Endothelial cell of umbilical vein (primary cell): ENCODE measurements around the gene CC2D1A. TPM values are rescaled to one million over a fixed set of nuclear protein-coding genes. Genes with fewer than 3 reads are reported as not detected.

Source experiments
- BruUV-seq: library from RNA; stranded (reverse); fragments of 400-500 nt; replicated peaks from 2 replicates; lab custom pipeline; 2021; lab: Mats Ljungman, UMichigan
- CTCF ChIA-PET: fragments of 300-600, 350-600 bp; sonication (Branson Sonifier 250); formaldehyde crosslinking; loops from one replicate; lab custom pipeline; 2021; ENCODE audit warnings: antibody characterized with exemption, inconsistent platforms; lab: Charles Lee
- POLR2A ChIA-PET: fragments of 300-600, 350-600 bp; sonication (Branson Sonifier 250); formaldehyde crosslinking; loops from one replicate; lab custom pipeline; 2021; ENCODE audit warnings: antibody characterized with exemption, inconsistent platforms; lab: Charles Lee
- DNase-seq: peaks from one replicate; pipeline ENCODE4 v3.0.0-alpha.2; 2011; ENCODE audit warnings: low read depth, low spot score
- FAIRE-seq: peaks from 2 replicates; lab custom pipeline; 2011; peaks lifted over from hg19 to GRCh38; lab: Jason Lieb, UNC
- H2AFZ ChIP-seq: 2 replicates; pipeline ENCODE4 v1.6.0; 2012; ENCODE audit warnings: low read depth, low read length, control low read depth, inconsistent platforms
- H3K27ac ChIP-seq: 2 replicates; pipeline ENCODE4 v1.5.1; 2011; ENCODE audit warnings: low read depth, mild to moderate bottlenecking, control low read depth, low read length, moderate library complexity; ENCODE audit not compliant: insufficient read depth
- H3K27me3 ChIP-seq, 2 experiments: 2 replicates each; pipeline versions ENCODE4 v1.6.0 to v1.6.1; 2011; ENCODE audit warnings: low read length in 2 of 2, mixed read lengths in 1 of 2; ENCODE audit not compliant: control insufficient read depth in 2 of 2, insufficient read depth in 2 of 2
- H3K36me3 ChIP-seq, 2 experiments: 2 replicates in 1 of 2; 3 replicates in 1 of 2; pipeline ENCODE4 v1.5.1; 2011; ENCODE audit warnings: low read length in 2 of 2, mild to moderate bottlenecking in 1 of 2, moderate library complexity in 1 of 2; ENCODE audit not compliant: control insufficient read depth in 2 of 2, insufficient read depth in 2 of 2; ENCODE audit errors: extremely low read depth in 1 of 2
- H3K4me1 ChIP-seq: 3 replicates; pipeline ENCODE4 v1.5.1; 2011; ENCODE audit warnings: mild to moderate bottlenecking, low read length; ENCODE audit not compliant: control insufficient read depth, insufficient read depth; ENCODE audit errors: extremely low read depth
- H3K4me2 ChIP-seq: 2 replicates; pipeline ENCODE4 v1.6.1; 2011; ENCODE audit warnings: low read length, control low read depth, mixed read lengths; ENCODE audit not compliant: insufficient read depth
- H3K4me3 ChIP-seq, 3 experiments: fragments of 200-600 bp in 1 of 3; sonication (generic), shearing (Covaris generic) in 1 of 3; replicated peaks in 1 of 3; 2 replicates each; pipeline ENCODE4 v1.5.1; 2011 to 2016; ENCODE audit warnings: control low read depth in 3 of 3, low read length in 3 of 3, mild to moderate bottlenecking in 2 of 3, inconsistent platforms in 1 of 3, low read depth in 1 of 3, moderate library complexity in 1 of 3; ENCODE audit not compliant: insufficient read depth in 1 of 3
- H3K79me2 ChIP-seq: 2 replicates; pipeline ENCODE4 v1.6.0; 2012; ENCODE audit warnings: low read length, inconsistent platforms; ENCODE audit not compliant: control insufficient read depth, insufficient read depth
- H3K9ac ChIP-seq: replicated peaks from 2 replicates; pipeline ENCODE3; 2011; ENCODE audit warnings: low read length, control low read depth; ENCODE audit not compliant: insufficient read depth; ENCODE audit errors: extremely low read depth
- H3K9me1 ChIP-seq: replicated peaks from 3 replicates; pipeline ENCODE4 v1.6.0; 2011; ENCODE audit warnings: mild to moderate bottlenecking, low read length; ENCODE audit not compliant: control insufficient read depth, insufficient read depth; ENCODE audit errors: extremely low read depth
- H3K9me3 ChIP-seq: replicated peaks from 2 replicates; pipeline ENCODE4 v1.5.1; 2012; ENCODE audit warnings: low read length, inconsistent platforms; ENCODE audit not compliant: control insufficient read depth, insufficient read depth
- H4K20me1 ChIP-seq: replicated peaks from 2 replicates; pipeline ENCODE3; 2011; ENCODE audit warnings: mild to moderate bottlenecking, low read length; ENCODE audit not compliant: control insufficient read depth, insufficient read depth; ENCODE audit errors: extremely low read depth
- EZH2 ChIP-seq: IDR thresholded peaks from 2 replicates; pipeline ENCODE4 v1.6.1; 2012; ENCODE audit warnings: borderline replicate concordance, low read depth, mild to moderate bottlenecking, moderate library complexity, low read length, inconsistent platforms; ENCODE audit not compliant: severe bottlenecking
- FOS ChIP-seq: IDR thresholded peaks from 2 replicates; pipeline ENCODE4 v1.6.1; 2011; ENCODE audit warnings: mild to moderate bottlenecking, low read length, moderate library complexity, borderline replicate concordance; ENCODE audit not compliant: insufficient read depth
- GATA2 ChIP-seq: IDR thresholded peaks from 2 replicates; pipeline ENCODE4 v1.7.0; 2011; ENCODE audit warnings: low read depth, mild to moderate bottlenecking, moderate library complexity, mixed read lengths, low read length; ENCODE audit not compliant: insufficient read length, insufficient read depth
- JUN ChIP-seq: IDR thresholded peaks from 2 replicates; pipeline ENCODE4 v1.6.1; 2011; ENCODE audit warnings: borderline replicate concordance, low read depth; ENCODE audit not compliant: insufficient read length, insufficient read depth
- MYC ChIP-seq: IDR thresholded peaks from one replicate; pipeline ENCODE4 v1.6.1; 2011; ENCODE audit warnings: mild to moderate bottlenecking, low read depth, low read length
- POLR2A ChIP-seq: IDR thresholded peaks from 2 replicates; pipeline ENCODE4 v1.6.1; 2012; ENCODE audit warnings: low read depth, mild to moderate bottlenecking, control low read depth, low read length
- POLR2AphosphoS5 ChIP-seq: IDR thresholded peaks from 2 replicates; pipeline ENCODE4 v1.6.1; 2012; ENCODE audit warnings: low read depth, mild to moderate bottlenecking, control low read depth, low read length, moderate library complexity; ENCODE audit not compliant: insufficient read depth
- dilution Hi-C: fragments of 300-500 bp; cut with MboI; formaldehyde crosslinking; loops from one replicate; pipeline ENCODE4 v1.15.0; 2019; ENCODE audit warnings: low sequenced_read_pairs; ENCODE audit not compliant: extremely low pct_ligation_motif_present
- intact Hi-C: fragments of 100-400 bp; cut with micrococcal nuclease; formaldehyde crosslinking; loops from one replicate; pipeline ENCODE4 v1.10.0; 2022
- microRNA counts: library from miRNA; unstranded; fragments of <30 nt; microRNA quantifications from one replicate; lab custom pipeline; 2016
- microRNA-seq: library from miRNA; unstranded; fragments of <30 nt; microRNA quantifications from one replicate; pipeline ENCODE4 v1.2.0, GENCODE V29; 2021; ENCODE audit warnings: borderline number of aligned reads, borderline replicate concordance
- polyA plus RNA-seq, 4 experiments: library from polyadenylated mRNA; depleted of rRNA in 3 of 4; stranded (reverse) in 3 of 4; unstranded in 1 of 4; fragments of >200 nt; gene quantifications; 2 replicates each; pipeline versions ENCODE4 v1.2.1 to v1.2.3, GENCODE V29; 2011 to 2012; ENCODE audit warnings: missing spikeins in 1 of 4
- small RNA-seq: library from RNA; depleted of rRNA; stranded (forward); fragments of <200 nt; gene quantifications from one replicate; pipeline ENCODE3, GENCODE V24; 2012; ENCODE audit warnings: low replicate concordance, low read depth; ENCODE audit not compliant: insufficient read depth, insufficient read length
- total RNA-seq: library from RNA; stranded (reverse); gene quantifications from 2 replicates; pipeline ENCODE4 v1.2.3, GENCODE V29; 2021
- TF ChIP-seq, protein P1 (sequence below): IDR thresholded peaks from 2 replicates; pipeline ENCODE4 v1.6.1; 2011; ENCODE audit not compliant: insufficient read depth, insufficient read length
- TF ChIP-seq, protein P2 (sequence below), 2 donors: IDR thresholded peaks; 1 replicate in 1 of 2; 2 replicates in 1 of 2; pipeline ENCODE4 v1.5.1; 2011; ENCODE audit warnings: low read length in 2 of 2, mild to moderate bottlenecking in 2 of 2, moderate library complexity in 2 of 2, control low read depth in 1 of 2, inconsistent platforms in 1 of 2, low read depth in 1 of 2; ENCODE audit not compliant: insufficient read depth in 1 of 2; ENCODE audit errors: extremely low read depth in 1 of 2

Gene CC2D1A
- total and polyA plus RNA-seq, 2 donors (not counting 3 experiments of a cell fraction or from before 2014, with no cell fraction given), result 13.6 to 33.7 TPM

DNA sequence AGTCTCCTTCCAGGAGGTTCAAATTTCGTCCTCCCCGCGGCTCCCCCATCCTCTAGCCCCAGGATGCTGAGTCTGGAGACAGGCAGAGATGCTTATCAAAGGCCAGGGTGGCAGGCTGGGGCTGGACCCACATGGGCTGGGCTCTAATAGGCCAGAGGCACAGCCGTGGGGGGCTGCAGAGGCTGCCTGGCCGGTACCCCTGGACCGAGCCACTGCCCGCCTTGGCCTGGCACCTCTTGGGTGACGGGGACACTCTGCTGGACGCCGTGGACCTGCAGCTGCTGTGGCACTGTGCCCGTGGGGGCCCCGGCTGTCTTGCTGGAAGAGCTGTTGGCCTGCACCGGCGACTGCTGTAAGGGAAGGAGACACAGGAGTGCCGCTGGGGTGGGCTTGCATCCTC lies 74.3 kb downstream of the CC2D1A start:
- H3K9ac ChIP-seq, result no peak overlapping the region
- intact Hi-C loops (no loop called here), dilution Hi-C loops (no loop called here)
- no TSS peak for BruUV-seq
- H3K79me2 ChIP-seq, result no peaks in the 10 kb centered on the region
- H3K27me3 ChIP-seq, result no peaks in the 10 kb centered on the region
- TF ChIP-seq GATA2, result no peak
- TF ChIP-seq, protein P1, sequence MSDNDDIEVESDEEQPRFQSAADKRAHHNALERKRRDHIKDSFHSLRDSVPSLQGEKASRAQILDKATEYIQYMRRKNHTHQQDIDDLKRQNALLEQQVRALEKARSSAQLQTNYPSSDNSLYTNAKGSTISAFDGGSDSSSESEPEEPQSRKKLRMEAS, result no peak
- TF ChIP-seq, protein P2, sequence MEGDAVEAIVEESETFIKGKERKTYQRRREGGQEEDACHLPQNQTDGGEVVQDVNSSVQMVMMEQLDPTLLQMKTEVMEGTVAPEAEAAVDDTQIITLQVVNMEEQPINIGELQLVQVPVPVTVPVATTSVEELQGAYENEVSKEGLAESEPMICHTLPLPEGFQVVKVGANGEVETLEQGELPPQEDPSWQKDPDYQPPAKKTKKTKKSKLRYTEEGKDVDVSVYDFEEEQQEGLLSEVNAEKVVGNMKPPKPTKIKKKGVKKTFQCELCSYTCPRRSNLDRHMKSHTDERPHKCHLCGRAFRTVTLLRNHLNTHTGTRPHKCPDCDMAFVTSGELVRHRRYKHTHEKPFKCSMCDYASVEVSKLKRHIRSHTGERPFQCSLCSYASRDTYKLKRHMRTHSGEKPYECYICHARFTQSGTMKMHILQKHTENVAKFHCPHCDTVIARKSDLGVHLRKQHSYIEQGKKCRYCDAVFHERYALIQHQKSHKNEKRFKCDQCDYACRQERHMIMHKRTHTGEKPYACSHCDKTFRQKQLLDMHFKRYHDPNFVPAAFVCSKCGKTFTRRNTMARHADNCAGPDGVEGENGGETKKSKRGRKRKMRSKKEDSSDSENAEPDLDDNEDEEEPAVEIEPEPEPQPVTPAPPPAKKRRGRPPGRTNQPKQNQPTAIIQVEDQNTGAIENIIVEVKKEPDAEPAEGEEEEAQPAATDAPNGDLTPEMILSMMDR (IDR thresholded peaks at IDR 0.05; ENCODE audit: extremely low read depth in 1 of 2, insufficient read depth in 1 of 2, low read depth in 1 of 2, low read length in 2 of 2), result no peak
- no peak for TF ChIP-seq FOS
- no peak for TF ChIP-seq JUN
- TF ChIP-seq POLR2AphosphoS5, result no peak
- no peak for TF ChIP-seq MYC
- TF ChIP-seq EZH2, result no peak
- TF ChIP-seq POLR2A, result no peak
- peaks cover 9% of the 10 kb centered on the region for H3K4me1 ChIP-seq
- H3K4me2 ChIP-seq, result no peak overlapping the region
- H4K20me1 ChIP-seq, result no peaks in the 10 kb centered on the region
- no peaks in the 10 kb centered on the region for H3K9me3 ChIP-seq
- H3K4me3 ChIP-seq, result no peak overlapping the region
- POLR2A ChIA-PET, result no interaction called here
- CTCF ChIA-PET, result interaction anchor here (1.1 kb wide), 1 partner anchor 23 kb away, joined by 4 read pairs; no protein-coding TSS in a partner anchor
- no peak overlapping the region for H3K27ac ChIP-seq
- peaks cover 0 to 2% of the 10 kb centered on the region in 2 experiments for H3K36me3 ChIP-seq
- FAIRE-seq (no peak), DNase-seq (no peak)
- H3K9me1 ChIP-seq, result no peaks in the 10 kb centered on the region
- no peak overlapping the region for H2AFZ ChIP-seq

MicroRNAs within 50 kb of the gene (microRNA counts, 767-probe panel; counts per million panel counts)
- 723 counts per million, percentile 96 among the panel's probes with 10 or more counts for microRNA hsa-miR-181c-5p (lab: Ali Mortazavi, UCI)

Small RNA genes within 50 kb of the gene (microRNA-seq; reads per million reads assigned to microRNA genes)
- gene MIR181C, result 206 reads per million, percentile 67 among the genes with 10 or more reads in this experiment
- 331 reads per million, percentile 72 among the genes with 10 or more reads in this experiment for gene MIR181D

Small RNA genes within 50 kb of the gene (small RNA-seq; reads per million reads assigned to genes)
- gene MIR181C (1.1 reads per million), gene MIR181D (3.5 reads per million, percentile 23 among the genes with 10 or more reads in this experiment)

Other genes starting within 250 kb of the CC2D1A start
- 42.3 and 56.2 TPM in 2 replicates for gene MRI1, start 141.7 kb upstream of the CC2D1A start, total RNA-seq
- 63.2 and 82.4 TPM in 2 replicates for gene MRI1, start 141.7 kb upstream of the CC2D1A start, polyA plus RNA-seq
- gene C19orf53, start 131.7 kb upstream of the CC2D1A start, total RNA-seq, result 113 and 126 TPM in 2 replicates
- gene C19orf53, start 131.7 kb upstream of the CC2D1A start, polyA plus RNA-seq, result 205 and 239 TPM in 2 replicates
- 23.1 and 26.6 TPM in 2 replicates for gene ZSWIM4, start 110.8 kb upstream of the CC2D1A start, total RNA-seq
- 12.7 and 14.9 TPM in 2 replicates for gene ZSWIM4, start 110.8 kb upstream of the CC2D1A start, polyA plus RNA-seq
- gene NANOS3, start 29.1 kb upstream of the CC2D1A start, total RNA-seq, result 3.4 and 4.4 TPM in 2 replicates
- gene NANOS3, start 29.1 kb upstream of the CC2D1A start, polyA plus RNA-seq, result 1.0 and 1.5 TPM in 2 replicates
- gene BRME1, start 84 bp upstream of the CC2D1A start, total RNA-seq, result 1.5 and 2.5 TPM in 2 replicates
- 0.69 and 0.86 TPM in 2 replicates for gene BRME1, start 84 bp upstream of the CC2D1A start, polyA plus RNA-seq
- 2.0 TPM in 1 of 2 replicates, not detected in the other for gene PODNL1, start 32.2 kb downstream of the CC2D1A start, total RNA-seq
- gene PODNL1, start 32.2 kb downstream of the CC2D1A start, polyA plus RNA-seq, result 0.21 and 0.32 TPM in 2 replicates
- 42.4 and 47.9 TPM in 2 replicates for gene DCAF15, start 46.3 kb downstream of the CC2D1A start, total RNA-seq
- 41.9 and 50.5 TPM in 2 replicates for gene DCAF15, start 46.3 kb downstream of the CC2D1A start, polyA plus RNA-seq
- gene RFX1, start 100.1 kb downstream of the CC2D1A start, total RNA-seq, result 14.4 and 14.7 TPM in 2 replicates
- 2.2 and 2.3 TPM in 2 replicates for gene RFX1, start 100.1 kb downstream of the CC2D1A start, polyA plus RNA-seq
- not detected in 2 replicates for gene RLN3, start 121.9 kb downstream of the CC2D1A start, total RNA-seq
- not detected in 2 replicates for gene RLN3, start 121.9 kb downstream of the CC2D1A start, polyA plus RNA-seq
- 3.7 and 4.5 TPM in 2 replicates for gene IL27RA, start 125.6 kb downstream of the CC2D1A start, total RNA-seq
- gene IL27RA, start 125.6 kb downstream of the CC2D1A start, polyA plus RNA-seq, result 1.6 and 1.8 TPM in 2 replicates
- gene PALM3, start 155.9 kb downstream of the CC2D1A start, total RNA-seq, result 0.31 TPM in 1 of 2 replicates, not detected in the other
- gene PALM3, start 155.9 kb downstream of the CC2D1A start, polyA plus RNA-seq, result 0.08 TPM in 2 replicates
- 0.31 TPM in 1 of 2 replicates, not detected in the other for gene MISP3, start 166.6 kb downstream of the CC2D1A start, total RNA-seq
- 0.25 and 0.26 TPM in 2 replicates for gene MISP3, start 166.6 kb downstream of the CC2D1A start, polyA plus RNA-seq
- 0.55 TPM in 1 of 2 replicates, not detected in the other for gene C19orf67, start 179.6 kb downstream of the CC2D1A start, total RNA-seq
- not detected in 2 replicates for gene C19orf67, start 179.6 kb downstream of the CC2D1A start, polyA plus RNA-seq
- gene SAMD1, start 184.6 kb downstream of the CC2D1A start, total RNA-seq, result 35.2 and 35.9 TPM in 2 replicates
- 13.8 and 14.1 TPM in 2 replicates for gene SAMD1, start 184.6 kb downstream of the CC2D1A start, polyA plus RNA-seq
- gene PRKACA, start 211.6 kb downstream of the CC2D1A start, total RNA-seq, result 97.5 and 110 TPM in 2 replicates
- 29.9 and 44.2 TPM in 2 replicates for gene PRKACA, start 211.6 kb downstream of the CC2D1A start, polyA plus RNA-seq
- gene ASF1B, start 230.4 kb downstream of the CC2D1A start, total RNA-seq, result 37.1 and 39.1 TPM in 2 replicates
- 36.6 and 42.4 TPM in 2 replicates for gene ASF1B, start 230.4 kb downstream of the CC2D1A start, polyA plus RNA-seq